ENCODE results near the gene TMA7B.

The TMA7B gene

GRCh38 chr22:39952347-39952746 lies 7.8 kb upstream of the TMA7B start:
- no peak for DNase-seq (ENCODE audit: low read depth in 3 of 3)

GRCh38 chr22:39953101-39953500 lies 7.1 kb upstream of the TMA7B start:
- no peak for DNase-seq (ENCODE audit: low read depth in 3 of 3)

GRCh38 chr22:39954584-39955055 lies 5.6 kb upstream of the TMA7B start:
- no peak for DNase-seq (ENCODE audit: low read depth in 3 of 3)

GRCh38 chr22:39955675-39956074 lies 4.5 kb upstream of the TMA7B start:
- DNase-seq (ENCODE audit: low read depth in 3 of 3), result no peak

- DNase-seq (ENCODE audit: low read depth in 3 of 3), result no peak
Observed at GRCh38 chr22:39956932-39957664, 3.1 kb upstream of the TMA7B start.

- DNase-seq (ENCODE audit: low read depth in 3 of 3), result no peak
Observed at GRCh38 chr22:39958009-39958711, 2.0 kb upstream of the TMA7B start.

GRCh38 chr22:39958949-39959639 lies 1.1 kb upstream of the TMA7B start:
- DNase-seq (ENCODE audit: low read depth in 3 of 3), result no peak

GRCh38 chr22:39960791-39961746 lies 872 bp downstream of the TMA7B start:
- peak in 2 of 3 experiments; percentile 25 to 33 for DNase-seq (ENCODE audit: low read depth in 3 of 3)

- no peak for DNase-seq (ENCODE audit: low read depth in 3 of 3)
Observed at GRCh38 chr22:39962071-39962470, 1.9 kb downstream of the TMA7B start.

GRCh38 chr22:39965748-39966147 lies 5.6 kb downstream of the TMA7B start:
- DNase-seq (ENCODE audit: low read depth in 3 of 3), result no peak

GRCh38 chr22:39966470-39966869 lies 6.3 kb downstream of the TMA7B start:
- no peak for DNase-seq (ENCODE audit: low read depth in 3 of 3)

- DNase-seq (ENCODE audit: low read depth in 3 of 3), result no peak
Observed at GRCh38 chr22:39967103-39967829, 7.1 kb downstream of the TMA7B start.

GRCh38 chr22:39967996-39968972 lies 8.1 kb downstream of the TMA7B start:
- no peak for DNase-seq (ENCODE audit: low read depth in 3 of 3)

- no peak for DNase-seq (ENCODE audit: low read depth in 3 of 3)
Observed at GRCh38 chr22:39970742-39971141, 10.5 kb downstream of the TMA7B start.

- DNase-seq (ENCODE audit: low read depth in 3 of 3), result no peak
Observed at GRCh38 chr22:39972641-39973040, 12.4 kb downstream of the TMA7B start.

- no peak for DNase-seq (ENCODE audit: low read depth in 3 of 3)
Observed at GRCh38 chr22:39973656-39974055, 13.5 kb downstream of the TMA7B start.

GRCh38 chr22:39974065-39974464 lies 13.9 kb downstream of the TMA7B start:
- no peak for DNase-seq (ENCODE audit: low read depth in 3 of 3)

GRCh38 chr22:39979048-39979447 lies 18.9 kb downstream of the TMA7B start:
- DNase-seq (ENCODE audit: low read depth in 3 of 3), result no peak

GRCh38 chr22:39979458-39979857 lies 19.3 kb downstream of the TMA7B start:
- no peak for DNase-seq (ENCODE audit: low read depth in 3 of 3)

- DNase-seq (ENCODE audit: low read depth in 3 of 3), result no peak
Observed at GRCh38 chr22:39980596-39980995, 20.4 kb downstream of the TMA7B start.

Data from stimulated activated CD4-positive, alpha-beta T cell treated with anti-CD3 and anti-CD28 coated beads, TNF-alpha, amount 100 ng/mL, for 4 hours (primary cell).